ENCODE results near the gene SLC38A6.

SLC38A6 gene

GRCh38 chr14:60980811-60981632, at the start of gene SLC38A6, which contains the start of gene TRMT5:
Gene SLC38A6, plus strand, starts transcription at chr14:60981245. Its CDS starts 33 bp downstream, at chr14:60981278.
Gene TRMT5, minus strand, starts transcription at chr14:60981079. Its CDS starts 106 bp downstream, at chr14:60980973.
- DNase-seq = peak; percentile 88 to 96

GRCh38 chr14:60933920-60934655, 47.0 kb upstream of the SLC38A6 start:
- DNase-seq = peak in 1 of 2 experiments; percentile 12

GRCh38 chr14:60935319-60935718, 45.7 kb upstream of the SLC38A6 start:
- no peak for DNase-seq

GRCh38 chr14:60943637-60944032, 37.4 kb upstream of the SLC38A6 start:
- peak in 1 of 2 experiments; percentile 43 for DNase-seq

- peak; percentile 53 to 61 for DNase-seq
Observed at GRCh38 chr14:60944204-60944603, 36.8 kb upstream of the SLC38A6 start.

GRCh38 chr14:60945984-60946383, 35.1 kb upstream of the SLC38A6 start:
- no peak for DNase-seq

GRCh38 chr14:60946773-60947172, 34.3 kb upstream of the SLC38A6 start:
- DNase-seq = peak; percentile 62 to 65

- DNase-seq = no peak
Observed at GRCh38 chr14:60951776-60952435, 29.1 kb upstream of the SLC38A6 start.

- no peak for DNase-seq
Observed at GRCh38 chr14:60956202-60956601, 24.8 kb upstream of the SLC38A6 start.

- DNase-seq = no peak
Observed at GRCh38 chr14:60956632-60957031, 24.4 kb upstream of the SLC38A6 start.

GRCh38 chr14:60958146-60958545, 22.9 kb upstream of the SLC38A6 start:
- no peak for DNase-seq

- no peak for DNase-seq
Observed at GRCh38 chr14:60963761-60964160, 17.3 kb upstream of the SLC38A6 start.

GRCh38 chr14:60964904-60965303, 16.1 kb upstream of the SLC38A6 start:
- peak; percentile 48 to 70 for DNase-seq

GRCh38 chr14:60965402-60965801, 15.6 kb upstream of the SLC38A6 start:
- peak in 1 of 2 experiments; percentile 22 for DNase-seq

GRCh38 chr14:60968099-60968498, 12.9 kb upstream of the SLC38A6 start:
- DNase-seq = no peak

- no peak for DNase-seq
Observed at GRCh38 chr14:60968671-60969070, 12.4 kb upstream of the SLC38A6 start.

- no peak for DNase-seq
Observed at GRCh38 chr14:60970146-60970545, 10.9 kb upstream of the SLC38A6 start.

GRCh38 chr14:60971271-60971670, 9.8 kb upstream of the SLC38A6 start:
- no peak for DNase-seq

GRCh38 chr14:60972295-60972694, 8.8 kb upstream of the SLC38A6 start:
- DNase-seq = no peak

GRCh38 chr14:60973070-60973469, 8.0 kb upstream of the SLC38A6 start:
- DNase-seq = no peak

GRCh38 chr14:60974090-60974651, 6.9 kb upstream of the SLC38A6 start:
- DNase-seq = peak in 1 of 2 experiments; percentile 32

- no peak for DNase-seq
Observed at GRCh38 chr14:60975551-60975950, 5.5 kb upstream of the SLC38A6 start.

- no peak for DNase-seq
Observed at GRCh38 chr14:60977847-60978246, 3.2 kb upstream of the SLC38A6 start.

All from NCI-H526 (cell line).